NCI-H774 (cell line): ENCODE results near the gene NUP98.
"Not testable (repeated sequence)": the region's sequence is repeated elsewhere in the genome, so short reads cannot be mapped to it uniquely, and the experiment has no call there.

ENCODE experiments used
- DNase-seq: peaks from one replicate; lab custom pipeline; 2025; lab: John Stamatoyannopoulos, UW

The NUP98 gene

DNA sequence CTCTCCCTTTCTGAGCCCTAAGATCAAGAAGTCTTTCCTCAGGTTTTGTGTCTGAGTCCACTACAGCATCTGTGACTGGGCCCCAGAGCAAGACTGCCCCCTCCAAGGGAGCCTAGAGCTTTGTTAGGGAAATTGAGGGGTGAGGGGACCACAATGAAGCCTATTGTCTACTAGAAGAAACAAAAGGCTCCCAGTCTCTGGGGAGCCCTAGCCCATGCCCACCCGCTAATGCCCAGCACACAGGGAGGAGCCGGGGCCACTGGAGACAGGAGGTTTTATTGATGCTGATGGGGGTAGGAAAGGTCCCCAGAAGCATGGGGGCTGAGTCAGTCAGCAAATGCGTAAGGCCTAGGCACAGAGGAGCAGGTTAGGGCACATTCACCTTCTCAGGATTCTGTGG lies 29.4 kb upstream of the NUP98 start:
- no peak for DNase-seq

DNA sequence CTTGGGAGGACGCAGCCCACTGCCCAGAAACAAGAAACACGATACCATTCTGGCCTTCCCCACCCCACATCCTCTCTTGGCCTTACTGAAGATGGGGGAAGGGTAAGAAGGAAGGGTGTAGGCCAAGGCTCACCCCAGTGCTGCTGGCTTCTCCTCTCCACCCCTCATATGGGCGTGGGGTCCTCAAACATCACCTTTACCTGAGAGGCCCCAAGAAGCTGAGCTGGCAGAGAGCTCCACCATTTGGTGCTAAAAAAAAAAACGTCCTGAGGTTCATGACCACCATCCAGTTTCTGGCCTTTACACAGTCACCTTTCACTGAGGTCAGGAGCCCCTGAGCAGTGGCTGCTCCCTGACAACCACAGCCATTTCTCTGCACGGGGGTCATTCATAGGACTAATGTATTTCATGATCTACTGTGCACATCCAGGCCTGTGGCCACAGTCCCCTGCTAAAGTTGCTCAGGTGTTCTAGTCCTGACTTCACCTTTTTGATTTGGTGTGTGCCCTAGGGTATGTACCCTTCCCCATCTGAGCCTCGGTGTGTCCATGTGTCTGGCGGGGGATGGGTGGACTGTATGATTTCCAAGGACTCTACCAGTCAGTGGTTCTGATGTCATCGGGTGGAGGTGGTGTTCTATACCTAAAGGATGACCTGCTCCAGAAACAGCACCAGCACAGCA lies 28.3 kb upstream of the NUP98 start:
- no peak for DNase-seq

DNA sequence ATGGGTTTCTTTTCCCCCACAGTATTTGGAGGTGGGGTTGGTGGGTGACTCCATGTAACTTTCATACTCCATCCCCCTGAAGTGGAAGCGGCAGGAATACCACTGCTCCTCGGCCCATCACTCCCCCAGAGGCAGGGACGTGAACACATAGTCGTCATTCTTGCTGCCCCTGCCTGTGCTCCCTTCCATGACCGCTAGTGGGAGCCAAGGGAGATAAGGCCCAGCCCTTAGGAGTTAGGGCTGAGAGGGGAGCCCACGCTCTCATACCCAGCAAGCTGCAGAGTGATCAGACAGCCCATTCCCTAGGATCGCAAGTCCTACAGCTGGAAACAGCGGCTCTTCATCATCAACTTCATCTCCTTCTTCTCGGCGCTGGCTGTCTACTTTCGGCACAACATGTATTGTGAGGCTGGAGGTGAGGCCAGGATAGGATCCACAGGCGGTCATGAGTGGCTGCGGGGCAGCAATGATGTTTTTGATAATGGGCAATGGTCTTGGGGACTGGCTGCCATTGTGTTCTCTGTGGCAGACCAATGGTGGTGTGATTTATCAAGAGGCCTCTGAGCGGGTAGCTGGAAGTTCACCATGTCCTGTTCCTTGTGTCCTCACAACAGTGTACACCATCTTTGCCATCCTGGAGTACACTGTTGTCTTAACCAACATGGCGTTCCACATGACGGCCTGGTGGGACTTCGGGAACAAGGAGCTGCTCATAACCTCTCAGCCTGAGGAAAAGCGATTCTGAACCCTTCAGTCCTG lies 27.5 kb upstream of the NUP98 start:
- DNase-seq: no peak

DNA sequence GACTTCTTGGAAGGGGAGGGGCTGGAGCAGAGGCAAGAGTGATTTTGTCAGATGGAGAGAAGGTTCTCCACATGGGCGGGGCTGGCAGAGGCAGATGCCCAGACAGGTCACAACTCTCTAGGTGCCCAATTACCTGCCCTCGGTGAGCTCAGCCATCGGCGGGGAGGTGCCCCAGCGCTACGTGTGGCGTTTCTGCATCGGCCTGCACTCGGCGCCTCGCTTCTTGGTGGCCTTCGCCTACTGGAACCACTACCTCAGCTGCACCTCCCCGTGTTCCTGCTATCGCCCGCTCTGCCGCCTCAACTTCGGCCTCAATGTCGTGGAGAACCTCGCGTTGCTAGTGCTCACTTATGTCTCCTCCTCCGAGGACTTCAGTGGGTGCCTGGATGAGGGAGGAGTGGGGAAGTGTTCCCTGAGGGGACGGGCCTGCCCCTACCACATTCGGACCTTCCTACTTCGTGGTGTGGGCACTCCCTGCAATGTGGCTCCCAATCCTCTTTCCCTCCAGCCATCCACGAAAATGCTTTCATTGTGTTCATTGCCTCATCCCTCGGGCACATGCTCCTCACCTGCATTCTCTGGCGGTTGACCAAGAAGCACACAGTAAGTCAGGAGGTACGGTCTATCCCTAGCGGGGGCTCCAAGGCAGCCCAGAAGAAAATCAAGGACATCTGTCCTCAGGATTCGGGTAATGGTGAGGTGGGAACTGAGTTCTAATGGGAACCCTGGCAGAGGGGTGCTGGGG lies 26.6 kb upstream of the NUP98 start:
- DNase-seq: no peak

DNA sequence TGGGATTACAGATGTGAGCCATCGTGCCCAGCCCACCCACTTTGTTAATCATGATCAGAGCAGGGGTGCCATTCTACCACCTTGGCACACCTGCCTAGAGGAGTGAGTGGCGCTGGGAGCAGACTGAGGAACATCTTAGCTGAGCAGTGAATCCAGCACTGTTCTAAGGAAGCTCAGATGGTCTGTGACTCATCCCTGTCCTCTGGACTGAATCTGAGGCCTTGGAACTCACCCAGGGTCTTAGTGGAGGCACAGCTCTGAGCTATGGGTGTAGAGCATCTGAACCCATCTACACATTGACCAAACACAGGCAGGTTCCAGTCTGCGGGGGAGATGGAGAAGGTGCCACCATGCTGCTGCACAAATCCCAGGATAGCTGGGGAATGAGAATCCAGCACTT lies 25.9 kb upstream of the NUP98 start:
- no peak for DNase-seq

DNA sequence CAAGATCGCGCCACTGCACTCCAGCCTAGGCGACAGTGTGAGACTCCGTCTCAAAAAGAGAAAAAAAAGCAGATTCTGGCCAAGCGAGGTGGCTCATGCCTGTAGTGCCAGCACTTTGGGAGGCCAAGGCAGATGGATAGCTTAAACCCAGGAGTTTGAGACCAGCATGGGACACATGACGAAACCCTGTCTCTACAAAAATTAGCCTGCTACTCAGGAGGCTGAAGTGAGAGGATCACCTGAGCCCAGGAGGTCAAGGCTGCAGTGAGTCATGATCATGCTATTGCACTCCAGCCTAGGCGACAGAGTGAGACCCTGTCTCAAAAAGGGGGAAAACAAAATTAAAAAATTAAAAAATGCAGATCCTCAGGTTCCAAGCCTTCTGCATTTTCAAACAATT lies 25.0 kb upstream of the NUP98 start:
- no peak for DNase-seq

DNA sequence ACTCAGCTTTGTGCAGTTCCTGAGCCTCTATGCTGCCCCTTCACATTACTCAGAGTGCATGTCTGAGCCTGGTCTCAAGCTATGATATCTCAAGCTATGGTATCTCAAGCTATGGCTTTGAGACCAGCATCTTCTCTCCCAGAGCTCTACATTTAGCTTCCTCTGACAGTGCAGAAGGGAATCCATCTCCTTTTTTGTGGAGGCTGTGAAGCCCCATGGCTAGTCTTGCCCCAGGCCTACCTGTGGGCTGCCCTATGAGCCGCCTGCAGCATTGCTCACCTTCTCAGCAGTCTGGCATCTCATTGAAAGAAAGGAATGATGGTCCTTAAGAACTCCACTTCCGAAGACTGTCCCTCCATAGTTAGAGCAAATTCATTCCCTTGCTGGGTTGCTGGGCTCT lies 23.6 kb upstream of the NUP98 start:
- no peak for DNase-seq

DNA sequence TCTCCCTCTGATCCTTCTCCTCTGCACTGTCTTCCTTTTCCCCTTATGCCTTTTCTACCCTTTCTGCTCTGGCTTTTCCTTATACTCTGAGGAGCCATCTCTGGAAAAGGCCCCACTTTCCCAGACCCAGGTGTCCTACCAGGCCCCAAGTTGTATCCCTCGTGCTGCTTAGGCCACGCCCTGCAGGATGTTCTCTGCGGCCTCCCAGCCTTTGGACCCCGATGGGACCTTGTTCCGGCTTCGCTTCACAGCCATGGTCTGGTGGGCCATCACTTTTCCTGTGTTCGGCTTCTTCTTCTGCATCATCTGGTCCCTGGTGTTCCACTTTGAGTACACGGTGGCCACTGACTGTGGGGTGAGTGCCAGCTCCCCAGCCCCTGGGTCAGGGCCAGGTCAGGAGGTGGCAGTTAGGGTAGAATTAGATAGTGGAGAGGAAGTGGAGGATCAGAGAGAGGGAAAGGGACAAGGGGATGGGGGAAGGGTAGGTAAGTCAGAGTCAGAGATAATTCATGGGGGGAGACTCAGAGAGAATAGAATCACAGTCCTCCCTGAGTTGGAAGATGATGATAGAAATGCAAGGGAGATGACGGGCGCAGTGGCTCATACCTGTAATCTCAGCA lies 19.9 kb upstream of the NUP98 start:
- DNase-seq: no peak

DNA sequence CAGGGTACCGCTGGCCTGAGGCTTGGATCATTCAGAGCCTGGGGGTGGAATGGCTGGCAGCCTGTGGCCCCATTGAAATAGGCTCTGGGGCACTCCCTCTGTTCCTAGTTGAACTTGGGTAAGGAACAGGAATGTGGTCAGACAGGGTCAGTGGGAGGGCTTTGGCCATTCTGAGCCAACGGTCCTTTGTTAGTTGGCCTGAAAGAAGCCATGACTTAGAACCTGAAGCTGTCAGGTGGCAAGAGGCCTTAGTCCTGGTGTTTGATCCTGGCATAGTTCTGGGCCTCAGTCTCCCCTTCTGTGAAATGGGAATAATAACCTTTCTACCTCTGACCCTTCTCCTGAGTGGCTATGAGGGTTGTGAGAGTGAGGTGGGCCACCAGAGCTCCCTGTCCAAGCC lies 19.3 kb upstream of the NUP98 start:
- no peak for DNase-seq

DNA sequence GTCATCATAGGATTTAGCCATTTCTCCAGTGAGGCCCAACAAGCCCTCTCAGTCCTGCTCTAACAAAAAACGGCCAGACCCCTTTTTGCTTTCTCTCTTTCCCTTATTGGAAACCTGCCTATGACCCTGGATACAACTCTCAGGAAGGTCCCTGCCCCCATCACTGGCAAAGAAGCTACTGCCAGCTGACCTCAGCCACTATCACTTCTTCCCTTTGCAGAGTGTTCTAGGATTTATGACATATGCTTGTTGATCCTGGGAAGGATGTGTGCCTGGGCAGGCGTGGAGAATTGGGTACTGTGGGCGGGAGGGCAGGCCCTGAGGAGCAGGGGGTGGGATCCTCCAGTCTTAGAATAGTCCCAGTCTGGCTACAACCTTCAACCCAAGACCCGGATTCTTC lies 18.5 kb upstream of the NUP98 start:
- DNase-seq: no peak

DNA sequence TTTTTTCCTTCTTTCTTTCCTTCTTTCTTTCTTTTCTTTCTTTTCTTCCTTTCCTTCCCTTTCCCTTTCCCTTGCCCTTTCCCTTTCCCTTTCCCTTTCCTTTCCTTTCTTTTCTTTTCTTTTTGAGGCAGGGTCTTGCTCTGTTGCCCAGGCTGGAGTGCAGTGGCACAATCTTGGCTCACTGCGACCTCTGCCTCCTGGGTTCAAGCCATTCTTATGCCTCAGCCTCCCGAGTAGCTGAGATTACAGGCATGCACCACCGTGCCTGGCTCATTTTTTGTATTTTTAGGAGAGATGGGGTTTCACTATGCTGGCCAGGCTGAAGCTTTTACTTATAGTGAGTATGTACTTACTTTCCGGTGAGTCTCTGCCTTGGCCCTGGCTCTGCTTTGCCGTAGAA lies 17.5 kb upstream of the NUP98 start:
- not testable (repeated sequence) for DNase-seq

DNA sequence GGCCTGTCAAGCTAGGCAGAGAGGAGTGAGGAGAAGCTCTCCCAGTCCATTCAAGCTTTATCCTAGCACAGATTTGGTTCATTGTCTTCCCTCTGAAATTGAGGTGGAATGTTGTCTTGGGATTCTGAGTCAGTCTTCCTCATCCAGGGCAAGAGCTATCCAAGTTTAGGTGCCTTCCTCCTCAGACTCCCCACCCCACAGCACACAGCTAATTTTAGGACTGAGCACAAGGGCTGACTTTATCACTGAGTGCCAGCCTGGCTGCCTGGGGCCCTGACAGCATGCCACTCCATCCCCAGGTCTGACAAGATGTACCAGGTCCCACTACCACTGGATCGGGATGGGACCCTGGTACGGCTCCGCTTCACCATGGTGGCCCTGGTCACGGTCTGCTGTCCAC lies 13.6 kb upstream of the NUP98 start:
- DNase-seq: no peak

DNA sequence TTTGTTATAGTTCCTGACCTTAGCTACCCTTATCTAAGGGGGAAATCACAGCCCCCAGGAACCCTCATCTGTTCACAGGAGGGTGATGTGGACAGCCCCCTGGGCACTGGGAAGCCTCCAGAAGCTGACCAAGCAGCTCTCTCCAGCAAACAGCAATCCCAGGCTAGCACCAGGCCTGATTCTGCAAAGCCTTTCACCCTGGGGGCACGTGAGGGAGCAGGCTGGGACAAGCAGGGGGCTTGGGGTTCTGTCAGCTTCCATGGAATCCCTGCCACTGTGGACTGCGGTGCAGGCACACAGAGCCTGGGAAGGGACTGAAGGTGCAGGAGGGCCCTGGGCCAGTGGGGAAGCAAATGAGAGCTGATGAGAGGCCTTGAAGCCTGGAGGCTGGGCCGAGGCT lies 13.1 kb upstream of the NUP98 start:
- DNase-seq: no peak

DNA sequence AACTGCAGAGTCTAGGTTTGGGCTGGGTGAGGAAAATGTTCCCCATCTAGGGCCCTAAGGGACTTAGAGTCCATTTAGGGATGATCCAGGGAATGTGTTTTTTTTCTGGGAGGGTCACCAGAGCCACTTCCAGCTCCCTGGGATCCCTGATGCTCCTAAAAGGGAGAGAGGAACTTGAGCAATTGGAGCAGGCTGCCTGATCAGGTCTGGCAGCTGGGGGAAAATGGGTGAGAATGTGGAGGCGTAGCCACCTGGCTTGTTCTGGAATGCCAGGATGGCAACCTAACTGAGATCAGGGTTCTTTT lies 12.2 kb upstream of the NUP98 start:
- no peak for DNase-seq

DNA sequence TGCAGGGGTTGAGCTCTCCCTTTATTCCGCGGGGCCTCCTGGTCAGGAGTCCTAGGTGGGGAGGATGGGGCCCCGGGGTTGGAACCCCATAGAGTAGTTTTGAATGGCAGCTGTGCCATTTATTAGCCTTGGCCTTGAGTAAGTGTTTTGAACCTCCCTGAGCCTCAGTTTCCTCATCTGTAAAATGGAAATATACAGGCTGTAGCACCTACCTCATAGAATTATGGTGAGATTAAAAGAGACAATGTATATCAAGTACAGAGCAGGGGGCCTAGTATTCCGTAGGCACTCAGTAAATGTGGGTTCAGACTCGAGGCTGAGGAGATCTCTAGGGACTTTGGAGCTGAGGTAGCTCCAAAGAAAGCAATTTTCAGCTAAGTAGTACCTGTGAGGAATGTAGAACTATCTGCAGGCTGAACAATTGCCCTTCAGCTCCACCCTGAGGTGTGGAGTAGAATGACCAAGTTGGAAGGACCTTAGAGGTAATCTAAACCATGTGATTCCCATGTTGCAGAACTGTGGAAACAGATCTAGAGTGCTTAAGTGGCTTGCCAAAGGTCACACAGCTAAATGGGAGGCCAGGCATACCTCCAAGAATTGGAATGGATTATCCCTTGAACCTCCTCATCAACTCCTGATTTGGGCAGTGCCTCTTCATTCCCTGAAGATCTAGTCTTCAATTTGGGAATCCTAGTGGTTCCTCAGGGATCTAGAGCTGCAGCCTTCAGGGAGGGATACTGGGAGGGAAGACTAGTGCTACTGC lies 11.7 kb upstream of the NUP98 start:
- peak; percentile 3 for DNase-seq

DNA sequence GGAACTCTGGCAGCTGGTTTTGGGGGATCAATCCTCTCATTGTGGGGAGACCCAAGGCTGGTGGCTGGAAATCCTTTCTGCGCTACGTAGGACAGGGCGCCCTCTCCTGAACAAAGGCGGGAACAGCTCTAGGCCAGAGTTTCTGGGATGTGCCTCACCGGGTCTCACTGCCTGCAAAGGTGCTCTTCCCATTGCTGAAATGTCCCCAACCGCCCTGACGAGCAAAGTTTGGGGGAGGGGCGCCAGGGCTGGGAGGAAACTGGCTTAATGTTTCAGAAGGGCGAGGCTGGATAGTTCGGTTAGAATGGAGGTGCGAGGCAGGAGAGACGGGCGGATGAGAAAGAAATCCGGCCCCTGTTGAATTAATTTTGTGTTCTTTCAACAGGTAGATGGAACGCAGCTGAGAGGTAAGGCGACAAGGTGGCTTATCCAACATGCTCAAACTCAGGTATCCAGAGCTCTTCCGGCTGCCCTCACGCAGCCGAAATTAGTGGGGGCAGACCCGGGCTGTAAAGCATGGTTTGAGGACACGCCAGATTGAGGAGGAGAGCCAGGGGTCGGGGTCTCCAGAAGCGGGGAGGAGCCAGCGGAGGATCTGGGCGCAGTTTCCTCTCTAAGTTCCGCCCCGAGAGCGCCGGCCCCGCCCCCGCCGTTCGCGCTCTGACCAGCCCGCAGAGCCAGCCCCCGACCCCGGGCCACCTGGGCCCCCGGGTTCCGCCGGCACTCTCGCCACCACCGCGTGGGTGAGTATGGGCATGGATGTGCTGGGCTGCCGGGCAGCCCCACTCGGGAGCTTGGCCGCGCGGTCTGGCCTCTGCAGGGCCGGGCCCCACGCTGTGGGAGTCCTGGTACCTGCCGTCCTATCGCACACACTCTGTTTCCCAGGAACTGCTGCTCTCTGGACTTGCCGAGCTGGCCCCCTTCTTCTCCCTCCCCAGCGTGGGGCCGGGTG lies 10.8 kb upstream of the NUP98 start, which contains the start of gene PGAP2:
Gene PGAP2, plus strand, starts transcription at position 652 of the 952 bp plus-strand sequence. CDS start 2,700 bp downstream, outside the sequence.
- DNase-seq: peak; percentile 64

DNA sequence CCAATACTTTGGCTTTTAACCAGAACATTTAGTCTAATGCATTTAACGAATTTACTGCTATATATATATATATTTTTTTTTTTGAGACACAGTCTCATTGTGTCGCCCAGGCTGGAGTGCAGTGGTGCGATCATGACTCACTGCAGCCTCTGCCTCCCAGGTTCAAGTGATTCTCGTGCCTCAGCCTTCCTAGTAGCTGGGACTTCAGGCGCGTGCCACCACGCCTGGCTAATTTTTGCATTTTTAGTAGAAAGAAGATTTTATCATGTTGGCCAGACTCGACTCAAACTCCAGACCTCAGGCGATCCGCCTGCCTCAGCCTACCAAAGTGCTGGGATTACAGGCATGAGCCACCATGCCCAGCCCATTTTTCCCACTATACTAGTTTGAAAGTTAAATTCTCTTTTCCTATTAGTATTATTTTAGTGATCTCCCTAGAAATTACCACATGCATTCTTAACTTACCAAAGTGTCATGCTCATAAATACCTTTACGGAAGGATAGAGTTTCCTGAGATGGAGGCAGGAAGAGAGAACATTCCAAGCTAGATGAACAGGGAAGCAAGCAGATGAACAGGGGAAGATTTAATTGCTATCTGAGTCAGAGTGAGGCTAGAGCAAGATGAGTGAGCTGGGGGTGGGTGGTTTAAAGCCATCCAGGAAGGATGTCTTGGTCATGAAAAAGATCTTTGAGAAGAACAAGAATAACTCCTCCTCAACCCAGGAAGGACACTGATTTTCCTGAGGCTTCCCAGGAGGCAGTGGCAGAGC lies 6.6 kb upstream of the NUP98 start:
- no peak for DNase-seq

DNA sequence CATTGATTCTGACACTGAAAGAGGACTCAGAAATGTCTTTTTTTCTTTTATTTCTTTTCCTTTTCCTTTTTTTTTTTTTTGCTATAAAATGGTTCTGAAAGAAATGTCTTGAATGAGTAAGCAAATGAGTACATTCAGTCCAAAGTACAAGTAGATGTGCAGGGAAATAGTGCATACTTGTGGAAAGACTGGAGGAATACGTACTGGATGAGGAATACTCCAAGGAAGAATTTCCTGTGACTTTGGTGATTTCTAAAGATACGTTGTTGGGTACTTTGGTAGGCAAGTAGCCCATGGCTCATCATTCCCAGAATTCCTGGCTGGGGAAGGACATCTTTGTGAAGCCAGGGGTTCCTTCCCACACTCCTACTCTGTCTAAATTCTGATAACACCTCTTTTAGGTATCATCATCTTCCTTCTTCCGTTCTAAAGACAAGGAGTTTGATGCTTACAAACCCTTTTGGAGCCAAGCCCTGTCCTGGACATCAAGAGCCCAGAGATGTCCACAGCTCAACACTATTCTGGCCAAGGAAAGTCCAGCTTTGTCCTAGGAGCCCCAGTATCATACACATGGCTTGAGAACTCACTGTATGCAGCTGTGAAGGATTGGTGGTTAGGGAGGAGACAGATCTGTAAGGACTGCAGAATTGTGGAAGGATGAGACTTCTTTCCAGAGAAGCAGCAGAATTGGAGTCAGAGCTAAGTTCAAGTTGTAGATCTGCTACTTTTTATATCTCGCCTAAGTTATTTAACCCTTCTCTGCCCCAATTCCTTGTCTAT lies 4.8 kb upstream of the NUP98 start:
- no peak for DNase-seq

DNA sequence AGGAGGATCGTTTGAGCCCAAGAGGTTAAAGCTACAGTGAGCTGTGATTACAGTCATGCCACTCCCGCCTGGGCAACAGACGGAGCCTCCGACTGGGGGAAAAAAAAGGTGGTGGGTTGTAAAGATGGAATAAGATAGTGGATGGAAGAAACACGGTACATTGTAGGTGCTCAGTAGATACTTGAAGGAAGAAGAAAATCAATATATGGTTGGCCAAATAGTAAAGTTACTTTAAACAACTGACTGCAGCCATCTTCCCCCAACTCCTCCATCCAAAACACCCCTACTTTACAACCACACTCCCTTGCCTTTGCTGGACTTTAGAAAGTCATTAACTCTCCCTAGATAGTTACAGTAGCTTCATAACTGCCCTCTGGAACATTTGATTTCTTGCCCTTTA lies 2.5 kb upstream of the NUP98 start:
- no peak for DNase-seq
